HG03064 (cell line): Measurements from ENCODE around the gene COLEC11.
"Not testable (repeated sequence)": the region's sequence is repeated elsewhere in the genome, so short reads cannot be mapped to it uniquely, and the experiment has no call there.

Experiments
- ATAC-seq: cut with Tn5 transposase; IDR thresholded peaks from one replicate; pipeline ENCODE4 v1.9.1; 2021; ENCODE audit warnings: low read depth; ENCODE audit not compliant: unreplicated experiment

Gene COLEC11

GRCh38 chr2:3594493-3595281, at the start of gene COLEC11:
Gene COLEC11 (plus strand): TSS chr2:3595112. CDS start chr2:3604341, 9,229 bp downstream.
- no peak for ATAC-seq

GRCh38 chr2:3545788-3546478, 49.0 kb upstream of the COLEC11 start:
- no peak for ATAC-seq

- ATAC-seq, result no peak
Observed at GRCh38 chr2:3547915-3548314, 47.0 kb upstream of the COLEC11 start.

GRCh38 chr2:3553946-3554345, 41.0 kb upstream of the COLEC11 start:
- no peak for ATAC-seq

- peak; percentile 26 for ATAC-seq
Observed at GRCh38 chr2:3557639-3558204, 37.2 kb upstream of the COLEC11 start.

GRCh38 chr2:3558205-3559014, 36.5 kb upstream of the COLEC11 start, which contains the start of gene RNASEH1:
Gene RNASEH1 (minus strand): TSS chr2:3558333. CDS start chr2:3558260, 73 bp downstream.
- peak; percentile 96 for ATAC-seq

- peak; percentile 46 for ATAC-seq
Observed at GRCh38 chr2:3563521-3563976, 31.4 kb upstream of the COLEC11 start.

GRCh38 chr2:3565117-3565516, 29.8 kb upstream of the COLEC11 start:
- no peak for ATAC-seq

GRCh38 chr2:3566806-3567205, 28.1 kb upstream of the COLEC11 start:
- ATAC-seq, result no peak

- ATAC-seq, result not testable (repeated sequence)
Observed at GRCh38 chr2:3569656-3570055, 25.3 kb upstream of the COLEC11 start.

GRCh38 chr2:3571284-3571683, 23.6 kb upstream of the COLEC11 start:
- no peak for ATAC-seq

- ATAC-seq, result no peak
Observed at GRCh38 chr2:3572620-3573019, 22.3 kb upstream of the COLEC11 start.

GRCh38 chr2:3574155-3574554, 20.8 kb upstream of the COLEC11 start:
- ATAC-seq, result no peak

GRCh38 chr2:3575534-3576262, 19.2 kb upstream of the COLEC11 start:
- peak; percentile 29 for ATAC-seq

GRCh38 chr2:3576263-3576630, 18.7 kb upstream of the COLEC11 start:
- not testable (repeated sequence) for ATAC-seq

- no peak for ATAC-seq
Observed at GRCh38 chr2:3578987-3579386, 15.9 kb upstream of the COLEC11 start.

- no peak for ATAC-seq
Observed at GRCh38 chr2:3580449-3580848, 14.5 kb upstream of the COLEC11 start.

- no peak for ATAC-seq
Observed at GRCh38 chr2:3581367-3582262, 13.3 kb upstream of the COLEC11 start.

- ATAC-seq, result no peak
Observed at GRCh38 chr2:3584076-3584475, 10.8 kb upstream of the COLEC11 start.
